ENCODE data around the gene PPP3CA.

GRCh38 chr4:101158134-101158482, 189.2 kb downstream of the PPP3CA start:
- TF ChIP-seq CTCF (optimal IDR thresholded peaks at IDR 0.05 in 1 of 3, IDR thresholded peaks at IDR 0.05 in 1 of 3, conservative IDR thresholded peaks at IDR 0.05 in 1 of 3; ENCODE audit: extremely low read depth in 1 of 3, insufficient read depth in 2 of 3, low read length in 3 of 3), result no peak
- no peak for TF ChIP-seq EZH2 (IDR thresholded peaks at IDR 0.05; ENCODE audit: low read length)
